Hepatocyte (in vitro differentiated cells): Measurements from ENCODE around the gene UQCC3.

ENCODE experiments used
- EZH2phosphoT487 ChIP-seq: fragments of 200-600 bp; sonication (generic); IDR thresholded peaks from one replicate; pipeline ENCODE4 v1.6.1; 2018; ENCODE audit warnings: antibody characterized with exemption, mild to moderate bottlenecking, low read depth, moderate library complexity; ENCODE audit not compliant: unreplicated experiment, severe bottlenecking
- TF ChIP-seq, protein P1 (sequence below): fragments of 200-600 bp; sonication (generic); IDR thresholded peaks from 2 replicates; pipeline ENCODE4 v1.5.1; 2016; ENCODE audit warnings: antibody characterized with exemption, mild to moderate bottlenecking; ENCODE audit not compliant: poor library complexity

DNA sequence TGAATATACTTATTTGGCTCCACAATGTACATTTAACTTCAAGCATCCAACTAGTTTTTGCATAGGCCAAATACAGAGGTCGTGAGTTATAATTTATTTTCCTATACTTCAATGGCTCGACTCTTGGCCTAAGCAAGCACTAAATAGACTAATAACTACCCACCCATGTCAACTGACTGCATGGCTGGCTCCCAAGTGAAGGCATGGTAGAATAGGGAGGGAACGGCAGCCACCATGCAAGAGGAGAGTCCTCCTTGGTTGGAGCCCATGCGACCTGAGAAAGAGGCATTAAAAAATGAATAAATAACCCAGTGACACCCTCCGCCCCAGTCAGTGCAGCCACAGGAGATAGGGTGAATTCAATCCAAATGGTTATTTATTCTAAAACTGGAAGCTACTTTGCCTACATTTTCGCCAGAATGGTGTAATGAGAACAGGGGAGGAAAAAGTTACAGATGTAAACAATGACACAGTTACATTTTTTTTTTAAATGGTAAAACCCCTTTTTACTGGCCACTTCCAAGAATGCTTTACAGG, 40.9 kb downstream of the UQCC3 start:
- TF ChIP-seq, protein P1, sequence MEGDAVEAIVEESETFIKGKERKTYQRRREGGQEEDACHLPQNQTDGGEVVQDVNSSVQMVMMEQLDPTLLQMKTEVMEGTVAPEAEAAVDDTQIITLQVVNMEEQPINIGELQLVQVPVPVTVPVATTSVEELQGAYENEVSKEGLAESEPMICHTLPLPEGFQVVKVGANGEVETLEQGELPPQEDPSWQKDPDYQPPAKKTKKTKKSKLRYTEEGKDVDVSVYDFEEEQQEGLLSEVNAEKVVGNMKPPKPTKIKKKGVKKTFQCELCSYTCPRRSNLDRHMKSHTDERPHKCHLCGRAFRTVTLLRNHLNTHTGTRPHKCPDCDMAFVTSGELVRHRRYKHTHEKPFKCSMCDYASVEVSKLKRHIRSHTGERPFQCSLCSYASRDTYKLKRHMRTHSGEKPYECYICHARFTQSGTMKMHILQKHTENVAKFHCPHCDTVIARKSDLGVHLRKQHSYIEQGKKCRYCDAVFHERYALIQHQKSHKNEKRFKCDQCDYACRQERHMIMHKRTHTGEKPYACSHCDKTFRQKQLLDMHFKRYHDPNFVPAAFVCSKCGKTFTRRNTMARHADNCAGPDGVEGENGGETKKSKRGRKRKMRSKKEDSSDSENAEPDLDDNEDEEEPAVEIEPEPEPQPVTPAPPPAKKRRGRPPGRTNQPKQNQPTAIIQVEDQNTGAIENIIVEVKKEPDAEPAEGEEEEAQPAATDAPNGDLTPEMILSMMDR: no peak
- no peak for TF ChIP-seq EZH2phosphoT487
